GM12878 (cell line): ENCODE results near the gene FAM83G. TPM values are rescaled to one million over a fixed set of nuclear protein-coding genes. Genes with fewer than 3 reads are reported as not detected.

ENCODE experiments used
- ATAC-seq: fragments of 200-7000 bp; cut with Tn5 transposase; 3 replicates; pipeline ENCODE4 v1.9.1; 2020; ENCODE audit warnings: mild to moderate bottlenecking, moderate library complexity
- BruUV-seq: library from RNA; stranded (reverse); fragments of 400-500 nt; replicated peaks from 2 replicates; lab custom pipeline; 2021; lab: Mats Ljungman, UMichigan
- CTCF ChIA-PET: fragments of 300-600 bp; sonication (Branson Sonifier 250); formaldehyde crosslinking; extraction: SDS; loops from one replicate; lab custom pipeline; 2021; ENCODE audit warnings: inconsistent platforms; lab: Yijun Ruan, JAX
- POLR2A ChIA-PET: fragments of 350-600 bp; formaldehyde crosslinking; extraction: SDS; loops from one replicate; lab custom pipeline; 2021; ENCODE audit warnings: inconsistent platforms; lab: Charles Lee
- RAD21 ChIA-PET: fragments of 300-600 bp; sonication (Branson Sonifier 250); formaldehyde crosslinking; loops from one replicate; lab custom pipeline; 2023; ENCODE audit warnings: antibody characterized with exemption; ENCODE audit not compliant: unreplicated experiment; lab: Charles Lee
- SMC1A ChIA-PET: fragments of 300-600 bp; sonication (Branson Sonifier 250); formaldehyde crosslinking; loops from one replicate; lab custom pipeline; 2023; ENCODE audit not compliant: unreplicated experiment, uncharacterized antibody; lab: Charles Lee
- DNase-seq: peaks from one replicate; pipeline ENCODE4 v3.0.0-alpha.2; 2011; ENCODE audit warnings: low read depth, low spot score
- FAIRE-seq: peaks from 3 replicates; lab custom pipeline; 2011; peaks lifted over from hg19 to GRCh38; lab: Jason Lieb, UNC
- H2AFZ ChIP-seq: 2 replicates; pipeline ENCODE4 v1.6.0; 2011; ENCODE audit warnings: low read depth, low read length, control low read depth; ENCODE audit not compliant: control insufficient read depth
- H3K27ac ChIP-seq: 2 replicates; pipeline ENCODE4 v1.5.1; 2011; ENCODE audit warnings: control low read depth; ENCODE audit not compliant: control insufficient read depth, insufficient read depth
- H3K27me3 ChIP-seq, 2 experiments: replicated peaks in 1 of 2; 2 replicates each; pipeline versions ENCODE4 v1.6.0 to v1.6.1; 2011; ENCODE audit warnings: low read length in 1 of 2; ENCODE audit not compliant: control insufficient read depth in 2 of 2, insufficient read depth in 2 of 2
- H3K36me3 ChIP-seq, 2 experiments: 2 replicates each; pipeline ENCODE4 v1.5.1; 2011; ENCODE audit warnings: low read length in 1 of 2; ENCODE audit not compliant: control insufficient read depth in 2 of 2, insufficient read depth in 2 of 2
- H3K4me1 ChIP-seq: 2 replicates; pipeline ENCODE4 v1.6.1; 2011; ENCODE audit warnings: mild to moderate bottlenecking, low read length, moderate library complexity, mixed read lengths; ENCODE audit not compliant: control insufficient read depth, insufficient read depth
- H3K4me2 ChIP-seq: 2 replicates; pipeline ENCODE4 v1.6.0; 2011; ENCODE audit warnings: control low read depth; ENCODE audit not compliant: control insufficient read depth, insufficient read depth
- H3K4me3 ChIP-seq: fragments of 200-600 bp; sonication (generic); 2 replicates; pipeline ENCODE4 v1.5.1; 2016
- H3K79me2 ChIP-seq: 2 replicates; pipeline ENCODE4 v1.6.0; 2011; ENCODE audit warnings: low read length; ENCODE audit not compliant: control insufficient read depth, insufficient read depth
- H3K9ac ChIP-seq: 2 replicates; pipeline ENCODE4 v1.8.0; 2011; ENCODE audit warnings: low read length, control low read depth, mixed read lengths; ENCODE audit not compliant: control insufficient read depth, insufficient read depth
- H3K9me3 ChIP-seq: replicated peaks from 3 replicates; pipeline ENCODE4 v1.5.1; 2011; ENCODE audit warnings: mild to moderate bottlenecking, low read length; ENCODE audit not compliant: control insufficient read depth, insufficient read depth
- H4K20me1 ChIP-seq: 2 replicates; pipeline ENCODE4 v1.6.0; 2011; ENCODE audit not compliant: control insufficient read depth, insufficient read depth
- CHD1 ChIP-seq: IDR thresholded peaks from 2 replicates; pipeline ENCODE4 v1.6.1; 2012; ENCODE audit warnings: low read depth, low read length, improper control_type of control experiment
- ESRRA ChIP-seq: IDR thresholded peaks from 2 replicates; pipeline ENCODE4 v1.6.1; 2012; ENCODE audit warnings: mild to moderate bottlenecking, low read length, improper control_type of control experiment
- MTA3 ChIP-seq: IDR thresholded peaks from 2 replicates; pipeline ENCODE4 v1.6.1; 2012; ENCODE audit warnings: low read length, inconsistent platforms, borderline replicate concordance
- TCF3 ChIP-seq: IDR thresholded peaks from 2 replicates; pipeline ENCODE4 v1.6.1; 2012; ENCODE audit warnings: low read depth, mild to moderate bottlenecking, low read length, borderline replicate concordance; ENCODE audit not compliant: insufficient read depth
- ZSCAN29 ChIP-seq: fragments of 450-650 bp; IDR thresholded peaks from 2 replicates; pipeline ENCODE4 v1.6.1; 2017; ENCODE audit warnings: mild to moderate bottlenecking, moderate library complexity
- WGBS: methylation state at CpG from one replicate; pipeline ENCODE4 v1.1.6; 2016; ENCODE audit warnings: low lambda C conversion rate; ENCODE audit not compliant: insufficient replicate concordance, insufficient coverage; ENCODE audit errors: missing lambda C conversion rate; 5-methylcytosine and 5-hydroxymethylcytosine counted together
- in situ Hi-C: fragments of 300-500 bp; cut with MboI; formaldehyde crosslinking; loops from 9 replicates; pipeline ENCODE4 v1.14.3; 2018; ENCODE audit warnings: mixed read lengths
- intact Hi-C: fragments of 100-400 bp; cut with micrococcal nuclease; formaldehyde crosslinking; loops from one replicate; pipeline ENCODE4 v1.14.2; 2022; ENCODE audit not compliant: unreplicated experiment
- polyA plus RNA-seq, 11 experiments: library from polyadenylated mRNA; depleted of rRNA in 4 of 11; unstranded in 6 of 11; stranded (reverse) in 5 of 11; fragments of >200 nt; fragmentation: Nextera tagmentation in 4 of 11; fragmentation: Illumina TruSeq in 1 of 11; extraction: Ambion mirVana in 4 of 11; extraction: Trizol in 1 of 11; gene quantifications; 1 replicate in 1 of 11; 2 replicates in 10 of 11; pipeline versions ENCODE4 v1.2.1 to v1.2.3, GENCODE V29; 2011 to 2016; ENCODE audit warnings: inconsistent platforms in 2 of 11, missing spikeins in 2 of 11, low read depth in 1 of 11
- total RNA-seq, 4 experiments: library from RNA; depleted of rRNA in 3 of 4; stranded (reverse); fragments of >200 nt in 3 of 4; fragmentation: Illumina TruSeq in 1 of 4; extraction: Trizol in 1 of 4; gene quantifications; 2 replicates each; pipeline versions ENCODE4 v1.2.1 to v1.2.3, GENCODE V29; 2013 to 2021
- TF ChIP-seq, protein P1 (sequence below): IDR thresholded peaks from 2 replicates; pipeline ENCODE4 v1.6.1; 2012; ENCODE audit warnings: improper control_type of control experiment, low read depth, low read length; ENCODE audit not compliant: insufficient replicate concordance

Gene FAM83G
- total and polyA plus RNA-seq, 10 of the 15 experiments (the other 5 are each of a cell fraction or from before 2014, with no cell fraction given) = 0.03 to 16.7 (median 6.5) TPM

DNA sequence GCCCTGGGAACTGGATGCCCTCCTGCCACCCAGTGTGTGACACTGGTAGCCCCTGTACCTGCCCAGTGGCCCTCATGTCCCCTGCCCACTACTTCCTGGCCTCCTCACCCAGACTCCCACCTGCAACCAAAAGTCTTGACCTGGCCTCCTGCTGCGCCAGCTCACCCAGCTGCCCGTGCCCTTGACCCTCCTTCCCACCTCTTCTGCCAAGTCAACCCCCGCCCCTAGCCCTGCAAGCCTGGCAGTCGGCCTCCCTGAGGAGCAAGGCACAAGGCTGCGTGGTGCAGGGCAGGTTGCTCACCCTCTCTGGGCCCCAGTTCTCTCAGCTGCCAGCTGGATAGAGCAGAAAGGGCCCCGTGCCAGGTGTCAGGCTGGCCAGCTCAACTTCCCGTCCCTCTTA, 12.3 kb upstream of the FAM83G start:
- in situ Hi-C loops = no loop called here
- H3K27ac ChIP-seq = no peak overlapping the region
- WGBS = 22% methylated on average over 7 of the region's 7 CpGs
- ATAC-seq (no peak), DNase-seq (no peak), FAIRE-seq (no peak)
- no peaks in the 10 kb centered on the region for H3K4me1 ChIP-seq
- H3K4me2 ChIP-seq = no peak overlapping the region
- no peaks in the 10 kb centered on the region for H3K9me3 ChIP-seq
- SMC1A ChIA-PET = no interaction called here
- no peak overlapping the region for H2AFZ ChIP-seq
- H3K9ac ChIP-seq = no peak overlapping the region
- no TSS peak for BruUV-seq
- H3K79me2 ChIP-seq = no peaks in the 10 kb centered on the region
- peaks cover 0 to 7% of the 10 kb centered on the region in 2 experiments; a peak in 2 of 4 replicates for H3K36me3 ChIP-seq
- H3K27me3 ChIP-seq = no peaks in the 10 kb centered on the region
- POLR2A ChIA-PET = no interaction called here
- no peaks in the 10 kb centered on the region for H4K20me1 ChIP-seq
- RAD21 ChIA-PET = no interaction called here
- no peak overlapping the region for H3K4me3 ChIP-seq
- no peak for TF ChIP-seq ESRRA
- intact Hi-C loops = no loop called here
- CTCF ChIA-PET = interaction anchor here (2.3 kb wide), 1 partner anchor 56 kb away, joined by 7 read pairs; no protein-coding TSS in a partner anchor

DNA sequence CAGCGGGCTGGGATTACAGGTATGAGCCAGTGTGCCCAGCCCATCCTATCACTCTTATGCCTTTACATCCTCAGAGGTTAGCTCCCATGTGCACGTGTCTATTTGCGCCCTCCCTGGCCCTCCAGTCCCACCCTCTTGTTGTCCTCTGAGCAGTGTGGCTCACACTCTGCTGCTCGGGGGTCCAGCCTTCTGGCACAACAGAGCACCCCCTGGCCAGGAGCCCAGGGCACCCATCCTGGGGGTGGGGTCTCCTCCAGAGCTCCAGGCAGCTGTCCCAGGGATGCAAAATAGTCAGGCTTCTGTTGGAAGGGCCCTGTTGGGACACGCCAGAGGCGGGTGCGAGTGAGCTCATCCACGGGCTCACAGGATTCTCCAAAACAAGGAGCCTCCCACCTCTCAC, 11.7 kb upstream of the FAM83G start:
- no peaks in the 10 kb centered on the region for H3K27me3 ChIP-seq
- CTCF ChIA-PET = interaction anchor here (2.3 kb wide), 1 partner anchor 55 kb away, joined by 7 read pairs; no protein-coding TSS in a partner anchor
- WGBS = 60% methylated on average over 8 of the region's 8 CpGs
- ATAC-seq (no peak), FAIRE-seq (no peak), DNase-seq (no peak)
- H3K4me2 ChIP-seq = no peak overlapping the region
- RAD21 ChIA-PET = no interaction called here
- H3K4me3 ChIP-seq = no peak overlapping the region
- no TSS peak for BruUV-seq
- H3K4me1 ChIP-seq = no peaks in the 10 kb centered on the region
- no peaks in the 10 kb centered on the region for H3K9me3 ChIP-seq
- intact Hi-C loops (no loop called here), in situ Hi-C loops (no loop called here)
- TF ChIP-seq ZSCAN29 (no peak), TCF3 (no peak), CHD1 (no peak), MTA3 (no peak)
- TF ChIP-seq, protein P1, sequence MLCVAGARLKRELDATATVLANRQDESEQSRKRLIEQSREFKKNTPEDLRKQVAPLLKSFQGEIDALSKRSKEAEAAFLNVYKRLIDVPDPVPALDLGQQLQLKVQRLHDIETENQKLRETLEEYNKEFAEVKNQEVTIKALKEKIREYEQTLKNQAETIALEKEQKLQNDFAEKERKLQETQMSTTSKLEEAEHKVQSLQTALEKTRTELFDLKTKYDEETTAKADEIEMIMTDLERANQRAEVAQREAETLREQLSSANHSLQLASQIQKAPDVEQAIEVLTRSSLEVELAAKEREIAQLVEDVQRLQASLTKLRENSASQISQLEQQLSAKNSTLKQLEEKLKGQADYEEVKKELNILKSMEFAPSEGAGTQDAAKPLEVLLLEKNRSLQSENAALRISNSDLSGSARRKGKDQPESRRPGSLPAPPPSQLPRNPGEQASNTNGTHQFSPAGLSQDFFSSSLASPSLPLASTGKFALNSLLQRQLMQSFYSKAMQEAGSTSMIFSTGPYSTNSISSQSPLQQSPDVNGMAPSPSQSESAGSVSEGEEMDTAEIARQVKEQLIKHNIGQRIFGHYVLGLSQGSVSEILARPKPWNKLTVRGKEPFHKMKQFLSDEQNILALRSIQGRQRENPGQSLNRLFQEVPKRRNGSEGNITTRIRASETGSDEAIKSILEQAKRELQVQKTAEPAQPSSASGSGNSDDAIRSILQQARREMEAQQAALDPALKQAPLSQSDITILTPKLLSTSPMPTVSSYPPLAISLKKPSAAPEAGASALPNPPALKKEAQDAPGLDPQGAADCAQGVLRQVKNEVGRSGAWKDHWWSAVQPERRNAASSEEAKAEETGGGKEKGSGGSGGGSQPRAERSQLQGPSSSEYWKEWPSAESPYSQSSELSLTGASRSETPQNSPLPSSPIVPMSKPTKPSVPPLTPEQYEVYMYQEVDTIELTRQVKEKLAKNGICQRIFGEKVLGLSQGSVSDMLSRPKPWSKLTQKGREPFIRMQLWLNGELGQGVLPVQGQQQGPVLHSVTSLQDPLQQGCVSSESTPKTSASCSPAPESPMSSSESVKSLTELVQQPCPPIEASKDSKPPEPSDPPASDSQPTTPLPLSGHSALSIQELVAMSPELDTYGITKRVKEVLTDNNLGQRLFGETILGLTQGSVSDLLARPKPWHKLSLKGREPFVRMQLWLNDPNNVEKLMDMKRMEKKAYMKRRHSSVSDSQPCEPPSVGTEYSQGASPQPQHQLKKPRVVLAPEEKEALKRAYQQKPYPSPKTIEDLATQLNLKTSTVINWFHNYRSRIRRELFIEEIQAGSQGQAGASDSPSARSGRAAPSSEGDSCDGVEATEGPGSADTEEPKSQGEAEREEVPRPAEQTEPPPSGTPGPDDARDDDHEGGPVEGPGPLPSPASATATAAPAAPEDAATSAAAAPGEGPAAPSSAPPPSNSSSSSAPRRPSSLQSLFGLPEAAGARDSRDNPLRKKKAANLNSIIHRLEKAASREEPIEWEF = no peak
- no peaks in the 10 kb centered on the region for H4K20me1 ChIP-seq
- H3K79me2 ChIP-seq = no peaks in the 10 kb centered on the region
- peaks cover 0 to 3% of the 10 kb centered on the region in 2 experiments; a peak in 2 of 4 replicates for H3K36me3 ChIP-seq
- H3K9ac ChIP-seq = no peak overlapping the region
- H2AFZ ChIP-seq = no peak overlapping the region
- POLR2A ChIA-PET = no interaction called here
- SMC1A ChIA-PET = interaction anchor here (1.6 kb wide), 1 partner anchor 56 kb away, joined by 4 read pairs; no protein-coding TSS in a partner anchor
- no peak overlapping the region for H3K27ac ChIP-seq
